ENCODE measurements around the gene GAR1.
"Not testable (repeated sequence)": the region's sequence is repeated elsewhere in the genome, so short reads cannot be mapped to it uniquely, and the experiment has no call there.

GAR1 gene

GRCh38 chr4:109846395-109847098 is 31.0 kb downstream of the GAR1 start:
- Histone ChIP-seq H3K4me3 (ENCODE audit: low read depth, low read length) (no peak overlapping the region), H3K27ac (ENCODE audit: low read depth, low read length) (no peak overlapping the region), H3K9ac (ENCODE audit: low read length) (no peak overlapping the region), H3K27me3 (ENCODE audit: control insufficient read depth, insufficient read depth, low read length) (no peaks in the 10 kb centered on the region), H3K36me3 (ENCODE audit: control insufficient read depth, insufficient read depth, low read length) (no peaks in the 10 kb centered on the region), H3K9me3 (ENCODE audit: control insufficient read depth, insufficient read depth, low read depth, low read length) (no peaks in the 10 kb centered on the region), H3K4me1 (ENCODE audit: control insufficient read depth, insufficient read depth, low read length) (no peaks in the 10 kb centered on the region)

GRCh38 chr4:109847896-109848442 is 32.4 kb downstream of the GAR1 start, which contains the start of gene LRIT3:
TSS of gene LRIT3 (plus strand) at chr4:109848107. CDS start at chr4:109848202, 95 bp downstream.
- Histone ChIP-seq H3K36me3 (ENCODE audit: control insufficient read depth, insufficient read depth, low read length) (no peaks in the 10 kb centered on the region), H3K9me3 (ENCODE audit: control insufficient read depth, insufficient read depth, low read depth, low read length) (no peaks in the 10 kb centered on the region), H3K27ac (ENCODE audit: low read depth, low read length) (no peak within 1 kb of the TSS), H3K4me3 (ENCODE audit: low read depth, low read length) (no peak within 1 kb of the TSS), H3K4me1 (ENCODE audit: control insufficient read depth, insufficient read depth, low read length) (no peaks in the 10 kb centered on the region), H3K27me3 (ENCODE audit: control insufficient read depth, insufficient read depth, low read length) (no peaks in the 10 kb centered on the region), H3K9ac (ENCODE audit: low read length) (no peak within 1 kb of the TSS)

GRCh38 chr4:109848501-109848900 is 32.9 kb downstream of the GAR1 start:
- H3K9ac ChIP-seq (ENCODE audit: low read length) = no peak overlapping the region
- no peaks in the 10 kb centered on the region for H3K4me1 ChIP-seq (ENCODE audit: control insufficient read depth, insufficient read depth, low read length)
- no peaks in the 10 kb centered on the region for H3K27me3 ChIP-seq (ENCODE audit: control insufficient read depth, insufficient read depth, low read length)
- no peak overlapping the region for H3K27ac ChIP-seq (ENCODE audit: low read depth, low read length)
- no peaks in the 10 kb centered on the region for H3K36me3 ChIP-seq (ENCODE audit: control insufficient read depth, insufficient read depth, low read length)
- no peak overlapping the region for H3K4me3 ChIP-seq (ENCODE audit: low read depth, low read length)
- H3K9me3 ChIP-seq (ENCODE audit: control insufficient read depth, insufficient read depth, low read depth, low read length) = no peaks in the 10 kb centered on the region

GRCh38 chr4:109850601-109851000 is 35.0 kb downstream of the GAR1 start:
- Histone ChIP-seq H3K27me3 (ENCODE audit: control insufficient read depth, insufficient read depth, low read length) (no peaks in the 10 kb centered on the region), H3K4me3 (ENCODE audit: low read depth, low read length) (no peak overlapping the region), H3K9me3 (ENCODE audit: control insufficient read depth, insufficient read depth, low read depth, low read length) (no peaks in the 10 kb centered on the region), H3K4me1 (ENCODE audit: control insufficient read depth, insufficient read depth, low read length) (no peaks in the 10 kb centered on the region), H3K36me3 (ENCODE audit: control insufficient read depth, insufficient read depth, low read length) (no peaks in the 10 kb centered on the region), H3K27ac (ENCODE audit: low read depth, low read length) (no peak overlapping the region), H3K9ac (ENCODE audit: low read length) (no peak overlapping the region)

GRCh38 chr4:109859426-109860300 is 44.1 kb downstream of the GAR1 start:
- H3K27ac ChIP-seq (ENCODE audit: low read depth, low read length); H3K27me3 ChIP-seq (ENCODE audit: control insufficient read depth, insufficient read depth, low read length); H3K9ac ChIP-seq (ENCODE audit: low read length); H3K4me3 ChIP-seq (ENCODE audit: low read depth, low read length); H3K4me1 ChIP-seq (ENCODE audit: control insufficient read depth, insufficient read depth, low read length); H3K36me3 ChIP-seq (ENCODE audit: control insufficient read depth, insufficient read depth, low read length): not testable (repeated sequence)
- peaks cover 22% of the 10 kb centered on the region for H3K9me3 ChIP-seq (ENCODE audit: control insufficient read depth, insufficient read depth, low read depth, low read length)

- Histone ChIP-seq H3K9ac (ENCODE audit: low read length) (no peak overlapping the region), H3K36me3 (ENCODE audit: control insufficient read depth, insufficient read depth, low read length) (no peaks in the 10 kb centered on the region), H3K4me3 (ENCODE audit: low read depth, low read length) (no peak overlapping the region), H3K9me3 (ENCODE audit: control insufficient read depth, insufficient read depth, low read depth, low read length) (peaks cover 22% of the 10 kb centered on the region), H3K27ac (ENCODE audit: low read depth, low read length) (no peak overlapping the region), H3K4me1 (ENCODE audit: control insufficient read depth, insufficient read depth, low read length) (no peaks in the 10 kb centered on the region), H3K27me3 (ENCODE audit: control insufficient read depth, insufficient read depth, low read length) (no peaks in the 10 kb centered on the region)
Measured at GRCh38 chr4:109861271-109861670, 45.7 kb downstream of the GAR1 start.

GRCh38 chr4:109861916-109862511 is 46.5 kb downstream of the GAR1 start:
- Histone ChIP-seq H3K4me3 (ENCODE audit: low read depth, low read length) (no peak overlapping the region), H3K9me3 (ENCODE audit: control insufficient read depth, insufficient read depth, low read depth, low read length) (peaks cover 22% of the 10 kb centered on the region), H3K9ac (ENCODE audit: low read length) (no peak overlapping the region), H3K27ac (ENCODE audit: low read depth, low read length) (no peak overlapping the region), H3K27me3 (ENCODE audit: control insufficient read depth, insufficient read depth, low read length) (no peaks in the 10 kb centered on the region), H3K4me1 (ENCODE audit: control insufficient read depth, insufficient read depth, low read length) (no peaks in the 10 kb centered on the region), H3K36me3 (ENCODE audit: control insufficient read depth, insufficient read depth, low read length) (no peaks in the 10 kb centered on the region)

GRCh38 chr4:109864134-109864533 is 48.6 kb downstream of the GAR1 start:
- Histone ChIP-seq H3K36me3 (ENCODE audit: control insufficient read depth, insufficient read depth, low read length) (no peaks in the 10 kb centered on the region), H3K9ac (ENCODE audit: low read length) (no peak overlapping the region), H3K4me3 (ENCODE audit: low read depth, low read length) (no peak overlapping the region), H3K27me3 (ENCODE audit: control insufficient read depth, insufficient read depth, low read length) (no peaks in the 10 kb centered on the region), H3K9me3 (ENCODE audit: control insufficient read depth, insufficient read depth, low read depth, low read length) (peaks cover 18% of the 10 kb centered on the region), H3K4me1 (ENCODE audit: control insufficient read depth, insufficient read depth, low read length) (no peaks in the 10 kb centered on the region), H3K27ac (ENCODE audit: low read depth, low read length) (no peak overlapping the region)

GRCh38 chr4:109870061-109870460 is 54.5 kb downstream of the GAR1 start:
- H3K27me3 ChIP-seq (ENCODE audit: control insufficient read depth, insufficient read depth, low read length) = no peaks in the 10 kb centered on the region
- no peak overlapping the region for H3K27ac ChIP-seq (ENCODE audit: low read depth, low read length)
- H3K4me1 ChIP-seq (ENCODE audit: control insufficient read depth, insufficient read depth, low read length) = no peaks in the 10 kb centered on the region
- no peak overlapping the region for H3K9ac ChIP-seq (ENCODE audit: low read length)
- H3K36me3 ChIP-seq (ENCODE audit: control insufficient read depth, insufficient read depth, low read length) = no peaks in the 10 kb centered on the region
- no peak overlapping the region for H3K4me3 ChIP-seq (ENCODE audit: low read depth, low read length)
- H3K9me3 ChIP-seq (ENCODE audit: control insufficient read depth, insufficient read depth, low read depth, low read length) = no peaks in the 10 kb centered on the region

- no peaks in the 10 kb centered on the region for H3K36me3 ChIP-seq (ENCODE audit: control insufficient read depth, insufficient read depth, low read length)
- H3K4me3 ChIP-seq (ENCODE audit: low read depth, low read length) = no peak overlapping the region
- H3K27me3 ChIP-seq (ENCODE audit: control insufficient read depth, insufficient read depth, low read length) = no peaks in the 10 kb centered on the region
- no peak overlapping the region for H3K9ac ChIP-seq (ENCODE audit: low read length)
- no peaks in the 10 kb centered on the region for H3K4me1 ChIP-seq (ENCODE audit: control insufficient read depth, insufficient read depth, low read length)
- no peak overlapping the region for H3K27ac ChIP-seq (ENCODE audit: low read depth, low read length)
- no peaks in the 10 kb centered on the region for H3K9me3 ChIP-seq (ENCODE audit: control insufficient read depth, insufficient read depth, low read depth, low read length)
Measured at GRCh38 chr4:109872065-109872464, 56.5 kb downstream of the GAR1 start.
